Measurements from ENCODE around the gene CES5A.
"Not testable (repeated sequence)": the region's sequence is repeated elsewhere in the genome, so short reads cannot be mapped to it uniquely, and the experiment has no call there.

DNA sequence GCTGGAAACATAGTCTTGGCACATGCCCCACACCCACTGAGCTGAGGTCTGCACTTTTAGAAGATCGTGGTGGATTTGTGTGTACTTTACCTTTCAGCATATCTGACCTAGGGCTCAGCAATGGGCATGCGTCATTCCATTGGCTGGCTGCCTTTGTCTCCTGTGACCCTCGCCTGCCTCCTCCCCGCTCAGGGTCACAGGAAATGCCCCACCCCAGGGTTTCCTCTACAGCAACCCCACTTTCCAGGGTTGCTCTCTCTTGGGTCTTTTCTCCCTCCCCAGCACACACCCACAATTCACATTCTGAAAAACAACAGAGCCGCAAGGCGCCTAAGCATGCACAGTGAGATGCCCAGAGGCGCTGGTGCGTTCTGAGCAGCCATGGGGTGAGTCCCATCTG lies 71.5 kb downstream of the CES5A start:
- not testable (repeated sequence) for TF ChIP-seq POLR2A (IDR thresholded peaks at IDR 0.05)
- TF ChIP-seq, protein P1, sequence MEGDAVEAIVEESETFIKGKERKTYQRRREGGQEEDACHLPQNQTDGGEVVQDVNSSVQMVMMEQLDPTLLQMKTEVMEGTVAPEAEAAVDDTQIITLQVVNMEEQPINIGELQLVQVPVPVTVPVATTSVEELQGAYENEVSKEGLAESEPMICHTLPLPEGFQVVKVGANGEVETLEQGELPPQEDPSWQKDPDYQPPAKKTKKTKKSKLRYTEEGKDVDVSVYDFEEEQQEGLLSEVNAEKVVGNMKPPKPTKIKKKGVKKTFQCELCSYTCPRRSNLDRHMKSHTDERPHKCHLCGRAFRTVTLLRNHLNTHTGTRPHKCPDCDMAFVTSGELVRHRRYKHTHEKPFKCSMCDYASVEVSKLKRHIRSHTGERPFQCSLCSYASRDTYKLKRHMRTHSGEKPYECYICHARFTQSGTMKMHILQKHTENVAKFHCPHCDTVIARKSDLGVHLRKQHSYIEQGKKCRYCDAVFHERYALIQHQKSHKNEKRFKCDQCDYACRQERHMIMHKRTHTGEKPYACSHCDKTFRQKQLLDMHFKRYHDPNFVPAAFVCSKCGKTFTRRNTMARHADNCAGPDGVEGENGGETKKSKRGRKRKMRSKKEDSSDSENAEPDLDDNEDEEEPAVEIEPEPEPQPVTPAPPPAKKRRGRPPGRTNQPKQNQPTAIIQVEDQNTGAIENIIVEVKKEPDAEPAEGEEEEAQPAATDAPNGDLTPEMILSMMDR (IDR thresholded peaks at IDR 0.05 in 4 of 5, conservative IDR thresholded peaks at IDR 0.05 in 1 of 5) = not testable (repeated sequence)
